ENCODE measurements around the gene NOC3L. TPM values are rescaled to one million over a fixed set of nuclear protein-coding genes. Genes with fewer than 3 reads are reported as not detected.

Gene NOC3L
- total and polyA plus RNA-seq, 9 of the 15 experiments (the other 6 are each of a cell fraction or from before 2014, with no cell fraction given): 23.8 to 57.6 (median 32.6) TPM

GRCh38 chr10:94402204-94402842 lies 39.6 kb upstream of the NOC3L start, which contains the start of gene TBC1D12 (continued):
- TF ChIP-seq TCF7 (IDR thresholded peaks at IDR 0.05; ENCODE audit: borderline replicate concordance) (no peak), GMEB1 (CRISPR knock-in tag; IDR thresholded peaks at IDR 0.05) (no peak), CAMTA2 (CRISPR knock-in tag; conservative IDR thresholded peaks at IDR 0.05) (no peak), MEF2D (tag; conservative IDR thresholded peaks at IDR 0.05; ENCODE audit: low read depth) (no peak), ZNF143 (CRISPR knock-in tag; IDR thresholded peaks at IDR 0.05) (no peak), FOS (IDR thresholded peaks at IDR 0.05; ENCODE audit: extremely low read depth, insufficient read length) (no peak), ZNF175 (CRISPR knock-in tag; IDR thresholded peaks at IDR 0.05; ENCODE audit: low read depth) (no peak), ZNF644 (tag; IDR thresholded peaks at IDR 0.05; ENCODE audit: low read depth) (no peak), ZNF766 (CRISPR knock-in tag; conservative IDR thresholded peaks at IDR 0.05) (no peak), CBX3 (IDR thresholded peaks at IDR 0.05; ENCODE audit: borderline replicate concordance in 1 of 2, low read length in 2 of 2) (peak in 1 of 2 experiments; percentile 46; a peak in 1 of 3 replicates), CUX1 (CRISPR knock-in tag; IDR thresholded peaks at IDR 0.05) (no peak), CTBP1 (IDR thresholded peaks at IDR 0.05; ENCODE audit: borderline replicate concordance) (no peak), ZNF395 (CRISPR knock-in tag; IDR thresholded peaks at IDR 0.05) (no peak), PHF20 (IDR thresholded peaks at IDR 0.05; ENCODE audit: partially characterized antibody) (no peak), SMAD1 (IDR thresholded peaks at IDR 0.05; ENCODE audit: low read depth, low read length, partially characterized antibody) (no peak), KHSRP (IDR thresholded peaks at IDR 0.05) (no peak), ZNF445 (CRISPR knock-in tag; IDR thresholded peaks at IDR 0.05; ENCODE audit: low read depth) (no peak), MCM5 (IDR thresholded peaks at IDR 0.05; ENCODE audit: low read depth) (no peak), HOMEZ (CRISPR knock-in tag; IDR thresholded peaks at IDR 0.05) (no peak)
